ENCODE results near the gene SBF2.

DNA sequence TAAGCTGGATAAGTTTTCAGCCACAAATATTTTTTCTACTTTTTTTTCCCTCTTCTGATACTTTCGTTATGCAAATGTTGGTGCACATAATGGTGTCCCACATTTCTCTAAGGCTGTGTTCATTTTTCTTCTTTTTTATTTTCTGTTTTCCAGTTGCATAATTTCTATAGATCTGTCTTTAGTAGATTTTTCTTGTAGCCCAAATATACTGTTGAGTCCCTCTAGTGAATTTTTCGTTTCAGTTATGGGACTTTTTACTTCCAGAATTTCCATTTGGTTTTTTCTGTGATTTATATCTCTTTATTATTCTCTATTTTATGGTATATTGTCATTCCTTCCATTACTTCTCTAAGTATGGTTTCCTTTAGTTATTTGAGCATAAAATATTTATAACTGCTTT, 558.1 kb downstream of the SBF2 start:
- TF ChIP-seq, protein P1, sequence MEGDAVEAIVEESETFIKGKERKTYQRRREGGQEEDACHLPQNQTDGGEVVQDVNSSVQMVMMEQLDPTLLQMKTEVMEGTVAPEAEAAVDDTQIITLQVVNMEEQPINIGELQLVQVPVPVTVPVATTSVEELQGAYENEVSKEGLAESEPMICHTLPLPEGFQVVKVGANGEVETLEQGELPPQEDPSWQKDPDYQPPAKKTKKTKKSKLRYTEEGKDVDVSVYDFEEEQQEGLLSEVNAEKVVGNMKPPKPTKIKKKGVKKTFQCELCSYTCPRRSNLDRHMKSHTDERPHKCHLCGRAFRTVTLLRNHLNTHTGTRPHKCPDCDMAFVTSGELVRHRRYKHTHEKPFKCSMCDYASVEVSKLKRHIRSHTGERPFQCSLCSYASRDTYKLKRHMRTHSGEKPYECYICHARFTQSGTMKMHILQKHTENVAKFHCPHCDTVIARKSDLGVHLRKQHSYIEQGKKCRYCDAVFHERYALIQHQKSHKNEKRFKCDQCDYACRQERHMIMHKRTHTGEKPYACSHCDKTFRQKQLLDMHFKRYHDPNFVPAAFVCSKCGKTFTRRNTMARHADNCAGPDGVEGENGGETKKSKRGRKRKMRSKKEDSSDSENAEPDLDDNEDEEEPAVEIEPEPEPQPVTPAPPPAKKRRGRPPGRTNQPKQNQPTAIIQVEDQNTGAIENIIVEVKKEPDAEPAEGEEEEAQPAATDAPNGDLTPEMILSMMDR (IDR thresholded peaks at IDR 0.05): no peak
- TF ChIP-seq POLR2A (IDR thresholded peaks at IDR 0.05): no peak

Data from esophagus squamous epithelium (tissue), 4 donors.